Measurements from ENCODE around the gene HNRNPL.
"Not testable (repeated sequence)": the region's sequence is repeated elsewhere in the genome, so short reads cannot be mapped to it uniquely, and the experiment has no call there.

HNRNPL gene

GRCh38 chr19:38819231-38819920 is 30.4 kb downstream of the HNRNPL start:
- no peak overlapping the region for H2AFZ ChIP-seq (ENCODE audit: low read depth, low read length)
- no peak overlapping the region for H3K4me3 ChIP-seq (ENCODE audit: low read length)
- peaks cover 7% of the 10 kb centered on the region for H3K9me3 ChIP-seq (ENCODE audit: low read length)
- H3K36me3 ChIP-seq (ENCODE audit: insufficient read depth, low read length) = peaks cover 26% of the 10 kb centered on the region
- no peaks in the 10 kb centered on the region for H3K27me3 ChIP-seq (ENCODE audit: insufficient read depth, low read length)
- no peaks in the 10 kb centered on the region for H3K4me1 ChIP-seq (ENCODE audit: insufficient read depth, low read length)

- Histone ChIP-seq H3K9me3 (ENCODE audit: low read length) (peaks cover 3% of the 10 kb centered on the region), H3K4me3 (ENCODE audit: low read length) (no peak overlapping the region), H2AFZ (ENCODE audit: low read depth, low read length) (no peak overlapping the region), H3K4me1 (ENCODE audit: insufficient read depth, low read length) (no peaks in the 10 kb centered on the region), H3K27me3 (ENCODE audit: insufficient read depth, low read length) (no peaks in the 10 kb centered on the region), H3K36me3 (ENCODE audit: insufficient read depth, low read length) (peaks cover 18% of the 10 kb centered on the region)
Measured at GRCh38 chr19:38817081-38817480, 32.7 kb downstream of the HNRNPL start.

- no peaks in the 10 kb centered on the region for H3K27me3 ChIP-seq (ENCODE audit: insufficient read depth, low read length)
- H3K4me1 ChIP-seq (ENCODE audit: insufficient read depth, low read length) = no peaks in the 10 kb centered on the region
- no peak overlapping the region for H3K4me3 ChIP-seq (ENCODE audit: low read length)
- H3K36me3 ChIP-seq (ENCODE audit: insufficient read depth, low read length) = peaks cover 18% of the 10 kb centered on the region
- peaks cover 3% of the 10 kb centered on the region for H3K9me3 ChIP-seq (ENCODE audit: low read length)
- H2AFZ ChIP-seq (ENCODE audit: low read depth, low read length) = no peak overlapping the region
Measured at GRCh38 chr19:38816131-38816750, 33.5 kb downstream of the HNRNPL start.

GRCh38 chr19:38815059-38816001 is 34.5 kb downstream of the HNRNPL start:
- no peaks in the 10 kb centered on the region for H3K4me1 ChIP-seq (ENCODE audit: insufficient read depth, low read length)
- no peaks in the 10 kb centered on the region for H3K9me3 ChIP-seq (ENCODE audit: low read length)
- peaks cover 18% of the 10 kb centered on the region for H3K36me3 ChIP-seq (ENCODE audit: insufficient read depth, low read length)
- H2AFZ ChIP-seq (ENCODE audit: low read depth, low read length) = no peak overlapping the region
- no peaks in the 10 kb centered on the region for H3K27me3 ChIP-seq (ENCODE audit: insufficient read depth, low read length)
- no peak overlapping the region for H3K4me3 ChIP-seq (ENCODE audit: low read length)

GRCh38 chr19:38813932-38814331 is 35.9 kb downstream of the HNRNPL start:
- not testable (repeated sequence) for H3K9me3 ChIP-seq (ENCODE audit: low read length); H3K4me1 ChIP-seq (ENCODE audit: insufficient read depth, low read length); H3K4me3 ChIP-seq (ENCODE audit: low read length); H2AFZ ChIP-seq (ENCODE audit: low read depth, low read length); H3K27me3 ChIP-seq (ENCODE audit: insufficient read depth, low read length)
- peaks cover 18% of the 10 kb centered on the region for H3K36me3 ChIP-seq (ENCODE audit: insufficient read depth, low read length)

- Histone ChIP-seq H3K4me3 (ENCODE audit: low read length) (no peak overlapping the region), H3K36me3 (ENCODE audit: insufficient read depth, low read length) (peaks cover 18% of the 10 kb centered on the region), H3K4me1 (ENCODE audit: insufficient read depth, low read length) (no peaks in the 10 kb centered on the region), H2AFZ (ENCODE audit: low read depth, low read length) (no peak overlapping the region), H3K27me3 (ENCODE audit: insufficient read depth, low read length) (no peaks in the 10 kb centered on the region), H3K9me3 (ENCODE audit: low read length) (no peaks in the 10 kb centered on the region)
Measured at GRCh38 chr19:38813323-38813722, 36.5 kb downstream of the HNRNPL start.

- H3K4me1 ChIP-seq (ENCODE audit: insufficient read depth, low read length) = no peaks in the 10 kb centered on the region
- no peaks in the 10 kb centered on the region for H3K9me3 ChIP-seq (ENCODE audit: low read length)
- peaks cover 18% of the 10 kb centered on the region for H3K36me3 ChIP-seq (ENCODE audit: insufficient read depth, low read length)
- H2AFZ ChIP-seq (ENCODE audit: low read depth, low read length) = no peak within 1 kb of the TSS
- H3K27me3 ChIP-seq (ENCODE audit: insufficient read depth, low read length) = no peaks in the 10 kb centered on the region
- no peak within 1 kb of the TSS for H3K4me3 ChIP-seq (ENCODE audit: low read length)
Measured at GRCh38 chr19:38812841-38813320, 36.9 kb downstream of the HNRNPL start, which contains the start of gene LGALS4. LGALS4 (minus strand) TSS chr19:38812945; CDS start chr19:38812886, 59 bp downstream.

GRCh38 chr19:38812009-38812840 is 37.6 kb downstream of the HNRNPL start:
- Histone ChIP-seq H3K4me3 (ENCODE audit: low read length) (no peak overlapping the region), H3K4me1 (ENCODE audit: insufficient read depth, low read length) (no peaks in the 10 kb centered on the region), H3K36me3 (ENCODE audit: insufficient read depth, low read length) (peaks cover 14% of the 10 kb centered on the region), H3K27me3 (ENCODE audit: insufficient read depth, low read length) (no peaks in the 10 kb centered on the region), H3K9me3 (ENCODE audit: low read length) (no peaks in the 10 kb centered on the region), H2AFZ (ENCODE audit: low read depth, low read length) (no peak overlapping the region)

- no peaks in the 10 kb centered on the region for H3K36me3 ChIP-seq (ENCODE audit: insufficient read depth, low read length)
Measured at GRCh38 chr19:38809592-38810252, 40.1 kb downstream of the HNRNPL start.

GRCh38 chr19:38808741-38809140 is 41.0 kb downstream of the HNRNPL start:
- Histone ChIP-seq H3K4me3 (ENCODE audit: low read length) (no peak overlapping the region), H3K36me3 (ENCODE audit: insufficient read depth, low read length) (no peaks in the 10 kb centered on the region), H3K4me1 (ENCODE audit: insufficient read depth, low read length) (no peaks in the 10 kb centered on the region), H3K9me3 (ENCODE audit: low read length) (no peaks in the 10 kb centered on the region), H3K27me3 (ENCODE audit: insufficient read depth, low read length) (no peaks in the 10 kb centered on the region), H2AFZ (ENCODE audit: low read depth, low read length) (no peak overlapping the region)

More at GRCh38 chr19:38809592-38810252, 40.1 kb downstream of the HNRNPL start:
- Histone ChIP-seq H3K9me3 (ENCODE audit: low read length) (no peaks in the 10 kb centered on the region), H3K4me3 (ENCODE audit: low read length) (no peak overlapping the region), H3K4me1 (ENCODE audit: insufficient read depth, low read length) (no peaks in the 10 kb centered on the region), H3K27me3 (ENCODE audit: insufficient read depth, low read length) (no peaks in the 10 kb centered on the region), H2AFZ (ENCODE audit: low read depth, low read length) (no peak overlapping the region)

GRCh38 chr19:38807374-38808098 is 42.2 kb downstream of the HNRNPL start:
- H3K4me1 ChIP-seq (ENCODE audit: insufficient read depth, low read length); H2AFZ ChIP-seq (ENCODE audit: low read depth, low read length); H3K9me3 ChIP-seq (ENCODE audit: low read length); H3K36me3 ChIP-seq (ENCODE audit: insufficient read depth, low read length); H3K27me3 ChIP-seq (ENCODE audit: insufficient read depth, low read length); H3K4me3 ChIP-seq (ENCODE audit: low read length): not testable (repeated sequence)
